Head of caudate nucleus (tissue), 42 donors: ENCODE results near the gene CHMP6.

ENCODE experiments used
- DNase-seq, 42 donors: peaks; one replicate each; pipeline versions ENCODE4 v3.0.0 to v3.0.0-alpha.2; 2020 to 2021; ENCODE audit warnings: mixed read lengths in 7 of 42
- intact Hi-C: fragments of 100-400 bp; cut with DNase I; formaldehyde crosslinking; loops from one replicate; pipeline ENCODE4 v1.15.0; 2022

The CHMP6 gene

GRCh38 chr17:80969030-80969673 lies 22.5 kb upstream of the CHMP6 start:
- intact Hi-C loops, result no loop called here
- DNase-seq, result peak in 1 of 42 donors; percentile 44

- DNase-seq, result no peak
- intact Hi-C loops, result no loop called here
Measured at GRCh38 chr17:80969674-80970043, 22.0 kb upstream of the CHMP6 start.

GRCh38 chr17:80970044-80970761 lies 21.4 kb upstream of the CHMP6 start:
- intact Hi-C loops, result no loop called here
- peak in 39 of 42 donors; percentile 34 to 80 (median 62) for DNase-seq

GRCh38 chr17:80970762-80971703 lies 20.6 kb upstream of the CHMP6 start:
- intact Hi-C loops, result no loop called here
- DNase-seq, result peak in 7 of 42 donors; percentile 22 to 53 (median 30)

- no peak for DNase-seq
- intact Hi-C loops, result no loop called here
Measured at GRCh38 chr17:80971704-80972304, 19.8 kb upstream of the CHMP6 start.

- intact Hi-C loops, result no loop called here
- no peak for DNase-seq
Measured at GRCh38 chr17:80976701-80977100, 14.9 kb upstream of the CHMP6 start.

- intact Hi-C loops, result no loop called here
Measured at GRCh38 chr17:80977172-80977571, 14.5 kb upstream of the CHMP6 start.

GRCh38 chr17:80978499-80979497 lies 12.8 kb upstream of the CHMP6 start:
- intact Hi-C loops, result no loop called here
- DNase-seq, result no peak

More at GRCh38 chr17:80977172-80977571, 14.5 kb upstream of the CHMP6 start:
- no peak for DNase-seq

GRCh38 chr17:80979547-80980378 lies 11.9 kb upstream of the CHMP6 start:
- intact Hi-C loops, result no loop called here
- no peak for DNase-seq

GRCh38 chr17:80980397-80981061 lies 11.1 kb upstream of the CHMP6 start:
- intact Hi-C loops, result no loop called here
- DNase-seq, result peak in 2 of 42 donors; percentile 49 to 62

- intact Hi-C loops, result no loop called here
- peak in 3 of 42 donors; percentile 50 to 63 (median 54) for DNase-seq
Measured at GRCh38 chr17:80981062-80981902, 10.4 kb upstream of the CHMP6 start.

GRCh38 chr17:80981929-80982425 lies 9.7 kb upstream of the CHMP6 start:
- intact Hi-C loops, result loop anchor here (2.0 kb wide), 1 partner anchor 555 kb away; no protein-coding TSS in a partner anchor
- no peak for DNase-seq

GRCh38 chr17:80982426-80982974 lies 9.1 kb upstream of the CHMP6 start:
- no peak for DNase-seq
- intact Hi-C loops, result loop anchor here (2.0 kb wide), 1 partner anchor 556 kb away; no protein-coding TSS in a partner anchor

GRCh38 chr17:80983545-80983944 lies 8.1 kb upstream of the CHMP6 start:
- no peak for DNase-seq
- intact Hi-C loops, result loop anchor here (2.0 kb wide), 1 partner anchor 557 kb away; no protein-coding TSS in a partner anchor

- peak in 4 of 42 donors; percentile 26 to 63 (median 52) for DNase-seq
- intact Hi-C loops, result no loop called here
Measured at GRCh38 chr17:80984749-80985148, 6.9 kb upstream of the CHMP6 start.
